ENCODE results near the gene GNG13. TPM values are rescaled to one million over a fixed set of nuclear protein-coding genes. Genes with fewer than 3 reads are reported as not detected.
"Not testable (repeated sequence)": the region's sequence is repeated elsewhere in the genome, so short reads cannot be mapped to it uniquely, and the experiment has no call there.

Gene GNG13
- total RNA-seq, 1 donor from 2014 or later, result not detected

- no peak for DNase-seq (ENCODE audit: low spot score)
- H3K4me3 Mint-ChIP-seq, result no peak overlapping the region
Measured at GRCh38 chr16:838741-839140, 38.2 kb upstream of the GNG13 start.

GRCh38 chr16:836822-837221, 36.3 kb upstream of the GNG13 start:
- not testable (repeated sequence) for H3K4me1 ChIP-seq; H4K20me1 ChIP-seq (ENCODE audit: low read depth); H3K9me3 ChIP-seq (ENCODE audit: low read depth); H3K36me3 Mint-ChIP-seq; H3K4me1 Mint-ChIP-seq; DNase-seq (ENCODE audit: low spot score); H3K27me3 Mint-ChIP-seq (ENCODE audit: insufficient read depth, low read depth); H3K27ac ChIP-seq; H3K9ac ChIP-seq; H3K36me3 ChIP-seq; H3K4me3 ChIP-seq; H3K4me3 Mint-ChIP-seq; H3K4me2 ChIP-seq; H2AFZ ChIP-seq (replicated peaks); H3K27ac Mint-ChIP-seq; H3K79me2 ChIP-seq (ENCODE audit: low read depth); H3K27me3 ChIP-seq; H3F3A ChIP-seq (ENCODE audit: low read depth)
- H3K9me3 Mint-ChIP-seq, result peaks cover 29% of the 10 kb centered on the region

More at GRCh38 chr16:838741-839140, 38.2 kb upstream of the GNG13 start:
- Histone ChIP-seq H3K9ac (no peak overlapping the region), H2AFZ (replicated peaks) (no peak overlapping the region), H3F3A (ENCODE audit: low read depth) (no peaks in the 10 kb centered on the region), H3K4me2 (no peak overlapping the region), H3K79me2 (ENCODE audit: low read depth) (no peaks in the 10 kb centered on the region), H3K27ac (no peak overlapping the region), H3K4me1 (no peaks in the 10 kb centered on the region), H3K4me3 (no peak overlapping the region), H4K20me1 (ENCODE audit: low read depth) (no peaks in the 10 kb centered on the region), H3K27me3 (no peaks in the 10 kb centered on the region), H3K36me3 (no peaks in the 10 kb centered on the region), H3K9me3 (ENCODE audit: low read depth) (no peaks in the 10 kb centered on the region)
- peaks cover 2% of the 10 kb centered on the region for H3K27me3 Mint-ChIP-seq (ENCODE audit: insufficient read depth, low read depth)
- H3K4me1 Mint-ChIP-seq, result peaks cover 6% of the 10 kb centered on the region
- peaks cover 29% of the 10 kb centered on the region for H3K9me3 Mint-ChIP-seq
- peaks cover 2% of the 10 kb centered on the region for H3K36me3 Mint-ChIP-seq
- TF ChIP-seq EZH2phosphoT487 (IDR thresholded peaks at IDR 0.05) (no peak), CTCF (IDR thresholded peaks at IDR 0.05) (no peak)
- no peak overlapping the region for H3K27ac Mint-ChIP-seq

- no peak for DNase-seq (ENCODE audit: low spot score)
- Mint-ChIP-seq H3K9me3 (peaks cover 29% of the 10 kb centered on the region), H3K36me3 (peaks cover 2% of the 10 kb centered on the region), H3K27me3 (ENCODE audit: insufficient read depth, low read depth) (peaks cover 2% of the 10 kb centered on the region), H3K4me3 (no peak overlapping the region), H3K4me1 (no peaks in the 10 kb centered on the region), H3K27ac (no peak overlapping the region)
- no peak overlapping the region for H3K9ac ChIP-seq
- no peaks in the 10 kb centered on the region for H3K36me3 ChIP-seq
- H3K4me1 ChIP-seq, result no peaks in the 10 kb centered on the region
- H3K27me3 ChIP-seq, result no peaks in the 10 kb centered on the region
- H3K9me3 ChIP-seq (ENCODE audit: low read depth), result no peaks in the 10 kb centered on the region
- no peak overlapping the region for H3K27ac ChIP-seq
- no peak overlapping the region for H3K4me2 ChIP-seq
- no peak overlapping the region for H2AFZ ChIP-seq (replicated peaks)
- TF ChIP-seq EZH2phosphoT487 (IDR thresholded peaks at IDR 0.05) (no peak), EZH2 (IDR thresholded peaks at IDR 0.05) (no peak)
- no peaks in the 10 kb centered on the region for H3K79me2 ChIP-seq (ENCODE audit: low read depth)
- no peak overlapping the region for H3K4me3 ChIP-seq
- no peaks in the 10 kb centered on the region for H4K20me1 ChIP-seq (ENCODE audit: low read depth)
- H3F3A ChIP-seq (ENCODE audit: low read depth), result no peaks in the 10 kb centered on the region
Measured at GRCh38 chr16:836221-836620, 35.7 kb upstream of the GNG13 start.

- H3K9ac ChIP-seq, result no peak overlapping the region
Measured at GRCh38 chr16:835373-835772, 34.8 kb upstream of the GNG13 start.

More at GRCh38 chr16:835373-835772, 34.8 kb upstream of the GNG13 start:
- H3K79me2 ChIP-seq (ENCODE audit: low read depth), result no peaks in the 10 kb centered on the region
- H3K9me3 ChIP-seq (ENCODE audit: low read depth), result no peaks in the 10 kb centered on the region
- no peaks in the 10 kb centered on the region for H3K36me3 ChIP-seq
- no peak overlapping the region for H3K27ac ChIP-seq
- H2AFZ ChIP-seq (replicated peaks), result no peak overlapping the region
- H3F3A ChIP-seq (ENCODE audit: low read depth), result no peaks in the 10 kb centered on the region
- H3K4me3 ChIP-seq, result no peak overlapping the region
- no peaks in the 10 kb centered on the region for H3K4me1 Mint-ChIP-seq
- DNase-seq (ENCODE audit: low spot score), result no peak
- no peak for TF ChIP-seq EZH2phosphoT487 (IDR thresholded peaks at IDR 0.05)
- no peak for TF ChIP-seq EZH2 (IDR thresholded peaks at IDR 0.05)
- no peak for TF ChIP-seq CTCF (IDR thresholded peaks at IDR 0.05)
- no peak overlapping the region for H3K27ac Mint-ChIP-seq
- no peaks in the 10 kb centered on the region for H3K4me1 ChIP-seq
- no peaks in the 10 kb centered on the region for H4K20me1 ChIP-seq (ENCODE audit: low read depth)
- H3K9me3 Mint-ChIP-seq, result peaks cover 29% of the 10 kb centered on the region
- peaks cover 2% of the 10 kb centered on the region for H3K27me3 Mint-ChIP-seq (ENCODE audit: insufficient read depth, low read depth)
- no peak overlapping the region for H3K4me2 ChIP-seq
- no peak overlapping the region for H3K4me3 Mint-ChIP-seq
- H3K27me3 ChIP-seq, result no peaks in the 10 kb centered on the region
- peaks cover 2% of the 10 kb centered on the region for H3K36me3 Mint-ChIP-seq
